Measurements from ENCODE around the gene IDNK. TPM values are rescaled to one million over a fixed set of nuclear protein-coding genes. Genes with fewer than 3 reads are reported as not detected.

IDNK gene
- total RNA-seq, 2 experiments from 2014 or later: 3.6 to 4.8 TPM

DNA sequence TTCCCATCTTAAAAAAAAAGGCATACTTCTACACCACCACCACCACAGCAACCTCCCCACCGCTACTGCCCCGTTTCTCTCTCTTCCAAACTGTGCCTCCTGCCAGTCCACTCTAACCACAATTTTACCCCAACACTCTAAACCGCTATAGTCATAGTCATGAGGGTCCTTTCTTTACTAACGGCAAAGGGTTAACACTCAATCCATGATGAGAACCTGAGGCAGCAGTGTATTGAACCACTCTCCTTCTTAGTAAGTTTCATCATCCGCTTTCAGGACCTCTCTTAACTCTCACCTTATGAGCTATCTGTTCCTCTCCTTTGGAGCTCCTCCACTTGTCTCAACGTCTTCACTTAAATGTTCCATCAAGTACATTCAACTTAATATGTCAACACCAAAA is 34.0 kb downstream of the IDNK start:
- H3K27me3 Mint-ChIP-seq: no peaks in the 10 kb centered on the region
- H3K36me3 Mint-ChIP-seq (ENCODE audit: low read depth): peaks cover 40% of the 10 kb centered on the region
- H3K4me1 Mint-ChIP-seq (ENCODE audit: low read depth): peaks cover 3% of the 10 kb centered on the region
- TF ChIP-seq CTCF (IDR thresholded peaks at IDR 0.05): no peak
- H3K27ac Mint-ChIP-seq: no peak overlapping the region
- no peak overlapping the region for H3K4me3 Mint-ChIP-seq
- intact Hi-C loops (cut with micrococcal nuclease): no loop called here
- H3K9me3 Mint-ChIP-seq: no peaks in the 10 kb centered on the region
- POLR2A ChIA-PET: interaction anchor here (1.4 kb wide), 1 partner anchor 32 kb away, joined by 3 read pairs; no protein-coding TSS in a partner anchor
- no peak for ATAC-seq
- CTCF ChIA-PET: no interaction called here
- no peak for DNase-seq

- TF ChIP-seq CTCF (IDR thresholded peaks at IDR 0.05): no peak
- Mint-ChIP-seq H3K27me3 (no peaks in the 10 kb centered on the region), H3K4me3 (no peak overlapping the region), H3K9me3 (no peaks in the 10 kb centered on the region), H3K4me1 (ENCODE audit: low read depth) (peaks cover 17% of the 10 kb centered on the region), H3K36me3 (ENCODE audit: low read depth) (peaks cover 36% of the 10 kb centered on the region), H3K27ac (no peak overlapping the region)
- DNase-seq (no peak), ATAC-seq (no peak)
- intact Hi-C loops (cut with micrococcal nuclease): no loop called here
- CTCF ChIA-PET: interaction anchor here (1.2 kb wide), 1 partner anchor 14 kb away, joined by 3 read pairs; no protein-coding TSS in a partner anchor
- POLR2A ChIA-PET: interaction anchor here (1.4 kb wide), 1 partner anchor 13 kb away, joined by 4 read pairs; no protein-coding TSS in a partner anchor
These were observed 40.0 kb downstream of the IDNK start for GRCh38 chr9:83662933-83663332.

- no peak for TF ChIP-seq CTCF (IDR thresholded peaks at IDR 0.05)
- ChIA-PET POLR2A (interaction anchor here (1.9 kb wide), 1 partner anchor 13 kb away, joined by 4 read pairs; no protein-coding TSS in a partner anchor), CTCF (interaction anchor here (1.0 to 3.1 kb wide), 3 partner anchors 12 to 26 kb away, joined by 3 to 12 read pairs (median 3); no protein-coding TSS in a partner anchor)
- DNase-seq (no peak), ATAC-seq (no peak)
- no peaks in the 10 kb centered on the region for H3K27me3 Mint-ChIP-seq
- H3K27ac Mint-ChIP-seq: peak overlapping the region; percentile 30
- peaks cover 19% of the 10 kb centered on the region for H3K4me1 Mint-ChIP-seq (ENCODE audit: low read depth)
- no peak overlapping the region for H3K4me3 Mint-ChIP-seq
- intact Hi-C loops (cut with micrococcal nuclease): no loop called here
- peaks cover 34% of the 10 kb centered on the region for H3K36me3 Mint-ChIP-seq (ENCODE audit: low read depth)
- H3K9me3 Mint-ChIP-seq: no peaks in the 10 kb centered on the region
These were observed 42.7 kb downstream of the IDNK start for GRCh38 chr9:83665580-83666200.

DNA sequence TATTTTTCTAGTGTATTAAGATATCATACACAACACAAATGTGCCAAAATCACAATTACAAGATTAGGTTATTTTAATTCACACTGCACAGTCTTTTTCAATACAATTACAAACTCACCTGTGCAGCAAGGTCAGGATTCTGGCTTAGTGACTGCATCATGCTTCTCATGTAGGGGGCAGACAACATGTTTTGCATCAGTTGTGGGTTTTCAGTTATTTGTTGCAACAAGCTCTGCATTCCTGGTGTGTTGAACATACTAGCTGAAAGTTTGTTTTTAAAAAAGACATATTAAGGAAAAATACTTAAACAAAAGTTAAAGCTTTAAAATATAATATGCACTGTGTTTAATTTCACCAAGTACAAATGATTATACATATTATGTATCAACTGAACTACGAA is 46.1 kb downstream of the IDNK start:
- intact Hi-C loops (cut with micrococcal nuclease): no loop called here
- CTCF ChIA-PET: no interaction called here
- no peak overlapping the region for H3K27ac Mint-ChIP-seq
- H3K27me3 Mint-ChIP-seq: no peaks in the 10 kb centered on the region
- no peaks in the 10 kb centered on the region for H3K9me3 Mint-ChIP-seq
- peaks cover 43% of the 10 kb centered on the region for H3K36me3 Mint-ChIP-seq (ENCODE audit: low read depth)
- ATAC-seq: no peak
- TF ChIP-seq CTCF (IDR thresholded peaks at IDR 0.05): no peak
- DNase-seq: no peak
- H3K4me3 Mint-ChIP-seq: no peak overlapping the region
- H3K4me1 Mint-ChIP-seq (ENCODE audit: low read depth): peaks cover 21% of the 10 kb centered on the region
- POLR2A ChIA-PET: no interaction called here

DNA sequence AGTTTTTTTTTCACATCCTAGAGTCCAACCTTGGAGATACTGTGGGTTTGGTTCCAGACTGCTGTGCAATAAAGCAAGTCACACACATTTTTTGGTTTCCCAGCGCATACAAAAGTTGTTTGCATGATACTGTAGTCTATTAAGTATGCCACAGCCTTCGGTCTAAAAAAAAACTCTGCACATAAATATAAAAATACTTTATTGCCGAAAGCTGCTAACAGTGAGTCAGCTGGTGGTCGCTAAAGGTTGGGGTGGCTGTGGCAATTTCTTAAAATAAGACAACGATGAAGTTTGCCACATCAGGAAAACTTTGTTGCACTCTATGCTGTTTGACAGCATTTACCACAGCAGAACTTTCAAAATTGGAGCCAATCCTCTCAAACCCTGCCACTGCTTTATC is 47.4 kb downstream of the IDNK start:
- CTCF ChIA-PET: no interaction called here
- POLR2A ChIA-PET: no interaction called here
- Mint-ChIP-seq H3K4me3 (no peak overlapping the region), H3K27ac (no peak overlapping the region), H3K36me3 (ENCODE audit: low read depth) (peaks cover 45% of the 10 kb centered on the region), H3K27me3 (no peaks in the 10 kb centered on the region), H3K4me1 (ENCODE audit: low read depth) (peaks cover 26% of the 10 kb centered on the region), H3K9me3 (no peaks in the 10 kb centered on the region)
- no peak for DNase-seq
- intact Hi-C loops (cut with micrococcal nuclease): no loop called here
- ATAC-seq: no peak
- no peak for TF ChIP-seq CTCF (IDR thresholded peaks at IDR 0.05)
